Stimulated activated CD8-positive, alpha-beta memory T cell treated with anti-CD3 and anti-CD28 coated beads, Interleukin-7, amount 100 ng/mL, for 24 hours (primary cell): ENCODE measurements around the gene TPRG1.

Experiments
- DNase-seq: peaks from one replicate; pipeline ENCODE4 v3.0.0-alpha.2; 2020; ENCODE audit warnings: low read depth

TPRG1 gene

GRCh38 chr3:189171707-189172106, at the start of gene TPRG1:
TPRG1 (plus strand) TSS chr3:189171971; CDS start chr3:189207385, 35,414 bp downstream.
- no peak for DNase-seq

- no peak for DNase-seq
These were observed 49.7 kb upstream of the TPRG1 start for GRCh38 chr3:189122110-189122509.

- DNase-seq, result no peak
These were observed 49.1 kb upstream of the TPRG1 start for GRCh38 chr3:189122526-189123205.

GRCh38 chr3:189123595-189124387, 48.0 kb upstream of the TPRG1 start:
- DNase-seq, result no peak

GRCh38 chr3:189132231-189132671, 39.5 kb upstream of the TPRG1 start:
- peak; percentile 37 for DNase-seq

GRCh38 chr3:189132839-189133238, 38.9 kb upstream of the TPRG1 start:
- DNase-seq, result no peak

- no peak for DNase-seq
These were observed 38.0 kb upstream of the TPRG1 start for GRCh38 chr3:189133768-189134167.

GRCh38 chr3:189137416-189137815, 34.4 kb upstream of the TPRG1 start:
- DNase-seq, result no peak

GRCh38 chr3:189138901-189139610, 32.7 kb upstream of the TPRG1 start:
- DNase-seq, result no peak

- no peak for DNase-seq
These were observed 32.2 kb upstream of the TPRG1 start for GRCh38 chr3:189139611-189139940.

GRCh38 chr3:189142527-189142926, 29.2 kb upstream of the TPRG1 start:
- no peak for DNase-seq

- no peak for DNase-seq
These were observed 28.4 kb upstream of the TPRG1 start for GRCh38 chr3:189143321-189143720.

GRCh38 chr3:189143771-189144170, 28.0 kb upstream of the TPRG1 start:
- DNase-seq, result no peak

- DNase-seq, result no peak
These were observed 27.1 kb upstream of the TPRG1 start for GRCh38 chr3:189144645-189145044.

- DNase-seq, result no peak
These were observed 24.9 kb upstream of the TPRG1 start for GRCh38 chr3:189146848-189147247.

- peak; percentile 41 for DNase-seq
These were observed 23.7 kb upstream of the TPRG1 start for GRCh38 chr3:189148081-189148507.

GRCh38 chr3:189149203-189149602, 22.6 kb upstream of the TPRG1 start:
- DNase-seq, result no peak

- no peak for DNase-seq
These were observed 14.4 kb upstream of the TPRG1 start for GRCh38 chr3:189157232-189158007.

GRCh38 chr3:189158034-189158433, 13.7 kb upstream of the TPRG1 start:
- no peak for DNase-seq

GRCh38 chr3:189160519-189161309, 11.1 kb upstream of the TPRG1 start:
- no peak for DNase-seq

- DNase-seq, result no peak
These were observed 6.6 kb upstream of the TPRG1 start for GRCh38 chr3:189165092-189165612.
